Measurements from ENCODE around the gene MTHFR.

The MTHFR gene

GRCh38 chr1:11826946-11827345 is 21.2 kb upstream of the MTHFR start:
- peaks cover 0 to 90% of the 10 kb centered on the region in 2 experiments; a peak in 2 of 3 replicates for H3K36me3 ChIP-seq (ENCODE audit: control insufficient read depth in 2 of 2, insufficient read depth in 1 of 2, low read length in 2 of 2)

More at GRCh38 chr1:11826946-11827345, 21.2 kb upstream of the MTHFR start:
- POLR2A ChIA-PET = interaction anchor here (0.7 kb wide), 1 partner anchor 280 kb away, joined by 10 read pairs; no protein-coding TSS in a partner anchor
- H3K9me3 ChIP-seq (ENCODE audit: control insufficient read depth, insufficient read depth, low read depth, low read length) = no peaks in the 10 kb centered on the region
- TF ChIP-seq ZNF654 (tag by site-specific recombination; IDR thresholded peaks at IDR 0.05; ENCODE audit: low read depth) = no peak
- TF ChIP-seq ZBTB10 (tag by site-specific recombination; IDR thresholded peaks at IDR 0.05) = no peak
- no peak for TF ChIP-seq PRDM10 (tag by site-specific recombination; IDR thresholded peaks at IDR 0.05)
- TF ChIP-seq ZNF626 (tag by site-specific recombination; IDR thresholded peaks at IDR 0.05) = no peak
- no peak for TF ChIP-seq ZNF292 (tag by site-specific recombination; IDR thresholded peaks at IDR 0.05; ENCODE audit: borderline replicate concordance, low read depth)
- TF ChIP-seq BCL11A (tag by site-specific recombination; IDR thresholded peaks at IDR 0.05; ENCODE audit: low read depth) = no peak
- no peak for TF ChIP-seq ZNF366 (tag by site-specific recombination; conservative IDR thresholded peaks at IDR 0.05)
- TF ChIP-seq ZNF121 (tag by site-specific recombination; IDR thresholded peaks at IDR 0.05) = no peak
- TF ChIP-seq YY1 (tag by site-specific recombination; IDR thresholded peaks at IDR 0.05) = no peak
- no peak for TF ChIP-seq ZNF274 (IDR thresholded peaks at IDR 0.05; ENCODE audit: low read length)
- TF ChIP-seq ZNF274 (tag by site-specific recombination; IDR thresholded peaks at IDR 0.05; ENCODE audit: borderline replicate concordance) = no peak
- TF ChIP-seq ZXDB (tag by site-specific recombination; IDR thresholded peaks at IDR 0.05) = no peak
- no peak for TF ChIP-seq ZBTB26 (tag by site-specific recombination; optimal IDR thresholded peaks at IDR 0.05)
- no peak for TF ChIP-seq ZNF223 (tag by site-specific recombination; IDR thresholded peaks at IDR 0.05)
- TF ChIP-seq SETDB1 (IDR thresholded peaks at IDR 0.05; ENCODE audit: insufficient read length, low read length) = no peak
- TF ChIP-seq ZBTB17 (tag by site-specific recombination; IDR thresholded peaks at IDR 0.05) = no peak
- no peak for TF ChIP-seq ZBTB11 (tag by site-specific recombination; conservative IDR thresholded peaks at IDR 0.05; ENCODE audit: low read depth)
- TF ChIP-seq KLF8 (tag by site-specific recombination; IDR thresholded peaks at IDR 0.05) = no peak
- no peak for TF ChIP-seq MYNN (tag by site-specific recombination; IDR thresholded peaks at IDR 0.05; ENCODE audit: borderline replicate concordance)
- TF ChIP-seq KLF17 (tag by site-specific recombination; IDR thresholded peaks at IDR 0.05) = no peak
- H3K27ac ChIP-seq (ENCODE audit: extremely low read depth, low read depth, low read length) = no peak overlapping the region
- H3K4me1 ChIP-seq (ENCODE audit: control insufficient read depth, insufficient read depth, low read length) = no peaks in the 10 kb centered on the region
- CTCF ChIA-PET = no interaction called here
- H3K4me3 ChIP-seq (ENCODE audit: low read depth, low read length) = no peak overlapping the region

Measured in HEK293 (cell line).